GM12891 (cell line): Measurements from ENCODE around the gene RAB11FIP3.

ENCODE experiments used
- DNase-seq: peaks from one replicate; pipeline ENCODE4 v3.0.0; 2011; ENCODE audit warnings: low spot score; ENCODE audit not compliant: insufficient read length
- FAIRE-seq: peaks from 2 replicates; lab custom pipeline; 2011; peaks lifted over from hg19 to GRCh38; lab: Jason Lieb, UNC
- PAX5 ChIP-seq: IDR thresholded peaks from 2 replicates; pipeline ENCODE4 v1.6.1; 2011; ENCODE audit warnings: low read length, moderate library complexity, mild to moderate bottlenecking; ENCODE audit not compliant: insufficient read depth, severe bottlenecking
- POLR2A ChIP-seq: IDR thresholded peaks from 2 replicates; pipeline ENCODE4 v1.6.1; 2011; ENCODE audit warnings: low read depth, low read length, control low read depth
- POLR2AphosphoS5 ChIP-seq: IDR thresholded peaks from 2 replicates; pipeline ENCODE4 v1.6.1; 2011; ENCODE audit warnings: low read depth, low read length, control low read depth
- POU2F2 ChIP-seq: IDR thresholded peaks from 2 replicates; pipeline ENCODE4 v1.6.1; 2011; ENCODE audit warnings: low read depth, mild to moderate bottlenecking, control low read depth, low read length, moderate library complexity
- SPI1 ChIP-seq: IDR thresholded peaks from 2 replicates; pipeline ENCODE4 v1.6.1; 2011; ENCODE audit warnings: low read depth, low read length, control low read depth
- TAF1 ChIP-seq: IDR thresholded peaks from 2 replicates; pipeline ENCODE4 v1.6.1; 2011; ENCODE audit warnings: low read depth, low read length, control low read depth

The RAB11FIP3 gene

GRCh38 chr16:556474-557173, 131.2 kb downstream of the RAB11FIP3 start:
- FAIRE-seq (no peak), DNase-seq (no peak)
- TF ChIP-seq POLR2A, result no peak
- no peak for TF ChIP-seq POLR2AphosphoS5
- TF ChIP-seq PAX5, result no peak
- no peak for TF ChIP-seq POU2F2
- TF ChIP-seq SPI1, result no peak
- TF ChIP-seq TAF1, result no peak

DNA sequence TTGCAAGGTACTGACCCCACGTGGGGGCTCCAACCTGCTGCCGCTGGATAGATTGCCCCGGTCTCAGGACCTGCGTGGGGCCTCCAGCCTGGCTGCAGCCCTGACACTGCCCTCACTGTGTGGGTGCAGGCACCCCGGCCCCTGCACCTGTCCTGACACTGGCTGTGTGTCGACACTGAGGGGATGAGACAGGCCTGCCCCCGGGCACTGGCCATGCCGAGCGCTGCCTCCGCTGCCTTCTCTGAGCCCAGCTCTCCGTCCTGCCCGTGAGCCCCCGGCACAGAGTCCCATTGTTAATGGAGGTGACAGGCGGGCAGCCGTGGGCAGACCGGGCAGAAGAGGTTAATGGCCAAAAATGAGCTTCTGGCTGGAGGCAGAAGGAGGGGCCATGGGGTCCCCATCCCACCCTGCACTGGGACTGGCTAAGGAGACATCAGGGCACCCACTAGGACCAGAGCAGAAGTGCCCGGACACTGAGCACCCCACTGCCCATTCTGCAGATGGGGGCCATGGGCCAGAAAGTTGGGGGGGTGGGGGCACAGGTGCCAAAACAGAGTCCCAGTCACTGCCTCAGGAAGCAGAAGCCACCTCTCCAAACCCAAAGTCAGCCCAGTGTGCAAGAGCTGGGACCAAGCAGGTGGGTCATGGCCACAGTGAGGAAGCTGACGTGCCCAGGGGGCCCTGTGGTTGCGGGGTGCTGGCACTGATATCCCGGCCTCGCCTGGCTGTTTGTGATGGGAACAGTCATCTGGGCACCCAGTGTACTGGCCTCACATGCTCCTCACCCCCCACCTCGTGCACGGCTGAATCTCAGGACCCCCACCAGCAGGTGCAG, 132.2 kb downstream of the RAB11FIP3 start:
- no peak for DNase-seq
- FAIRE-seq, result no peak

GRCh38 chr16:558298-559020, 133.0 kb downstream of the RAB11FIP3 start:
- FAIRE-seq (no peak), DNase-seq (no peak)
- TF ChIP-seq SPI1 (no peak), POLR2A (no peak), POU2F2 (no peak), TAF1 (no peak), PAX5 (no peak), POLR2AphosphoS5 (no peak)

More for the DNA sequence above, 132.2 kb downstream of the RAB11FIP3 start:
- no peak for TF ChIP-seq SPI1
- no peak for TF ChIP-seq PAX5
- no peak for TF ChIP-seq TAF1
- TF ChIP-seq POU2F2, result no peak
- no peak for TF ChIP-seq POLR2AphosphoS5
- TF ChIP-seq POLR2A, result no peak

- FAIRE-seq, result no peak
- no peak for TF ChIP-seq POLR2AphosphoS5
- no peak for TF ChIP-seq TAF1
- TF ChIP-seq PAX5, result no peak
- no peak for DNase-seq
Measured at GRCh38 chr16:559021-559380, 133.6 kb downstream of the RAB11FIP3 start.

DNA sequence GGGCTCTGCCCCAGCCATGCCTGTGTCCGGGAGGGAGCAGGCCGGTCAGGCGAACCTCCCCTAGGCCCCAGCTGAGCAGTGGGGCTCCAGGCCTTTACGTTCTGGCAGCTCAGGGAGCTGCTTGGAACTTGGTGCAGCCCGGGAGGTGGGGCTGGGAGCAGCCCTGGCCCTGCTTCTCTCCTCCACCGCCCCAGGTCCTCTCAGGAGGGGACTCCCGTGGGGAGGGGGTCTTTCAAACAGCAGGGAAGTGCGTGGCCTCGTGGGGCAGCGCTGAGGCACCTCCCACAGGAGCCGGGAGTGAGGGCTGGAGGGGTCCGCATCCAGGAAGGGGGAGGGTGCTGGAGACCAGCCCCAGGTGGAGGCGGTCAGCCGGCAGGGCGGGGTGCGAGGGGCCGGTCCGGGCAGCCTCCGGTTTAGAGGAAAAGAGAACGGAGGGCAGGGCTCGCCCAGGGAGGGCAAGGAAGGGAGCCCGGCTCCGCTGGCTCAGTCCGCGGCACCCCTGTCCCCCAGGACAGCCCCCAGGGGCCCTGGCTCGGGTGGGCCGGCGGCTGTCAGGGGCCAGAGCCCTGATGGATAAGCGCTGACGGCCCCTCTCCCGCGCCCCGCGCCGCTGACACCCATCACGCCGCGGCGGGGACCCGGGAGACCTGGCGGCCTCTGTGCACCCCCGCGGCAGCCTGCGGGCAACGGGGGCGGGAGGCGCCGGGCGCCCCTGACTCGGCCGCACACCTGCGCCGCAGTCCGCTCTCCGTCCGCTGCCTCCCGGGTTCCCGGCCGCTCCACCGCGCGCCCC, 134.2 kb downstream of the RAB11FIP3 start:
- no peak for DNase-seq
- FAIRE-seq, result no peak

GRCh38 chr16:560204-560700, 134.8 kb downstream of the RAB11FIP3 start, which contains the start of gene PRR35:
Gene PRR35, plus strand, starts transcription at chr16:560394. Its CDS starts 2,901 bp downstream, at chr16:563295.
- TF ChIP-seq POLR2A (no peak), SPI1 (no peak), TAF1 (no peak), PAX5 (no peak), POU2F2 (no peak), POLR2AphosphoS5 (no peak)
- DNase-seq (no peak), FAIRE-seq (no peak)

More for the DNA sequence above, 134.2 kb downstream of the RAB11FIP3 start:
- TF ChIP-seq PAX5, result no peak
- TF ChIP-seq TAF1, result no peak
- no peak for TF ChIP-seq POLR2AphosphoS5
- TF ChIP-seq POU2F2, result no peak
- TF ChIP-seq POLR2A, result no peak
- no peak for TF ChIP-seq SPI1

- TF ChIP-seq SPI1 (no peak), POU2F2 (no peak), PAX5 (no peak), TAF1 (no peak), POLR2A (no peak), POLR2AphosphoS5 (no peak)
- DNase-seq, result no peak
Measured at GRCh38 chr16:560701-561412, 135.4 kb downstream of the RAB11FIP3 start.

GRCh38 chr16:561413-561794, 136.0 kb downstream of the RAB11FIP3 start:
- FAIRE-seq (no peak), DNase-seq (no peak)
- no peak for TF ChIP-seq PAX5
- TF ChIP-seq POLR2AphosphoS5, result no peak
- no peak for TF ChIP-seq SPI1
- TF ChIP-seq POLR2A, result no peak
- no peak for TF ChIP-seq POU2F2
- TF ChIP-seq TAF1, result no peak

More at GRCh38 chr16:560701-561412, 135.4 kb downstream of the RAB11FIP3 start:
- no peak for FAIRE-seq
